Measurements from ENCODE around the gene SPTBN5. TPM values are rescaled to one million over a fixed set of nuclear protein-coding genes. Genes with fewer than 3 reads are reported as not detected.

The SPTBN5 gene
- total RNA-seq, 1 donor from 2014 or later: 2.1 TPM

GRCh38 chr15:41919954-41920538, 26.2 kb upstream of the SPTBN5 start:
- intact Hi-C loops (cut with DNase I): no loop called here

GRCh38 chr15:41919201-41919820, 25.5 kb upstream of the SPTBN5 start:
- Histone ChIP-seq H3K9me3 (no peaks in the 10 kb centered on the region), H3K4me1 (peaks cover 82% of the 10 kb centered on the region), H3K27ac (no peak overlapping the region), H3K4me3 (no peak overlapping the region), H3K36me3 (peaks cover 31% of the 10 kb centered on the region), H3K27me3 (ENCODE audit: low read depth) (no peaks in the 10 kb centered on the region)
- intact Hi-C loops (cut with DNase I): no loop called here
- ATAC-seq (no peak), DNase-seq (no peak)
- no peak for TF ChIP-seq CTCF (IDR thresholded peaks at IDR 0.05)

More at GRCh38 chr15:41919954-41920538, 26.2 kb upstream of the SPTBN5 start:
- no peak overlapping the region for H3K4me3 ChIP-seq
- no peaks in the 10 kb centered on the region for H3K27me3 ChIP-seq (ENCODE audit: low read depth)
- no peaks in the 10 kb centered on the region for H3K9me3 ChIP-seq
- peaks cover 82% of the 10 kb centered on the region for H3K4me1 ChIP-seq
- peaks cover 37% of the 10 kb centered on the region for H3K36me3 ChIP-seq
- peak; percentile 17 to 53 for ATAC-seq
- no peak for DNase-seq
- no peak for TF ChIP-seq CTCF (IDR thresholded peaks at IDR 0.05)
- no peak overlapping the region for H3K27ac ChIP-seq

GRCh38 chr15:41918506-41919126, 24.8 kb upstream of the SPTBN5 start:
- Histone ChIP-seq H3K4me1 (peaks cover 81% of the 10 kb centered on the region), H3K4me3 (no peak overlapping the region), H3K27ac (no peak overlapping the region), H3K27me3 (ENCODE audit: low read depth) (no peaks in the 10 kb centered on the region), H3K36me3 (peaks cover 24% of the 10 kb centered on the region), H3K9me3 (no peaks in the 10 kb centered on the region)
- DNase-seq (no peak), ATAC-seq (no peak)
- intact Hi-C loops (cut with DNase I): no loop called here
- no peak for TF ChIP-seq CTCF (IDR thresholded peaks at IDR 0.05)

GRCh38 chr15:41917767-41918430, 24.0 kb upstream of the SPTBN5 start:
- TF ChIP-seq CTCF (IDR thresholded peaks at IDR 0.05): no peak
- intact Hi-C loops (cut with DNase I): no loop called here
- ATAC-seq: peak in 1 of 2 donors; percentile 19

GRCh38 chr15:41915255-41915994, 21.6 kb upstream of the SPTBN5 start:
- peaks cover 37% of the 10 kb centered on the region for H3K36me3 ChIP-seq
- DNase-seq: no peak

More at GRCh38 chr15:41917767-41918430, 24.0 kb upstream of the SPTBN5 start:
- Histone ChIP-seq H3K4me3 (no peak overlapping the region), H3K4me1 (peaks cover 81% of the 10 kb centered on the region), H3K9me3 (no peaks in the 10 kb centered on the region), H3K27me3 (ENCODE audit: low read depth) (no peaks in the 10 kb centered on the region), H3K27ac (no peak overlapping the region), H3K36me3 (peaks cover 24% of the 10 kb centered on the region)
- no peak for DNase-seq

More at GRCh38 chr15:41915255-41915994, 21.6 kb upstream of the SPTBN5 start:
- Histone ChIP-seq H3K9me3 (no peaks in the 10 kb centered on the region), H3K27ac (no peak overlapping the region), H3K4me3 (no peak overlapping the region), H3K27me3 (ENCODE audit: low read depth) (no peaks in the 10 kb centered on the region), H3K4me1 (peaks cover 77% of the 10 kb centered on the region)
- no peak for TF ChIP-seq CTCF (IDR thresholded peaks at IDR 0.05)
- intact Hi-C loops (cut with DNase I): no loop called here
- ATAC-seq: peak; percentile 15 to 40

Measured in lower lobe of right lung (tissue), 2 donors.